Panc1 (cell line): ENCODE measurements around the gene RASSF4.

Experiments used
- CTCF ChIP-seq: fragments of 450-650 bp; IDR thresholded peaks from 2 replicates; pipeline ENCODE4 v1.5.1; 2017; ENCODE audit warnings: mild to moderate bottlenecking
- POLR2AphosphoS5 ChIP-seq: IDR thresholded peaks from 2 replicates; pipeline ENCODE4 v1.6.1; 2012; ENCODE audit warnings: mild to moderate bottlenecking, low read depth, low read length, moderate library complexity
- REST ChIP-seq, 2 experiments: IDR thresholded peaks; 2 replicates each; pipeline ENCODE4 v1.6.1; 2011 to 2012; ENCODE audit warnings: low read depth in 2 of 2, control low read depth in 1 of 2, low read length in 1 of 2, mild to moderate bottlenecking in 1 of 2, moderate library complexity in 1 of 2; ENCODE audit not compliant: insufficient read depth in 1 of 2
- TCF7L2 ChIP-seq: IDR thresholded peaks from 2 replicates; pipeline ENCODE4 v1.6.1; 2011; ENCODE audit warnings: mild to moderate bottlenecking, low read depth, low read length, inconsistent platforms

DNA sequence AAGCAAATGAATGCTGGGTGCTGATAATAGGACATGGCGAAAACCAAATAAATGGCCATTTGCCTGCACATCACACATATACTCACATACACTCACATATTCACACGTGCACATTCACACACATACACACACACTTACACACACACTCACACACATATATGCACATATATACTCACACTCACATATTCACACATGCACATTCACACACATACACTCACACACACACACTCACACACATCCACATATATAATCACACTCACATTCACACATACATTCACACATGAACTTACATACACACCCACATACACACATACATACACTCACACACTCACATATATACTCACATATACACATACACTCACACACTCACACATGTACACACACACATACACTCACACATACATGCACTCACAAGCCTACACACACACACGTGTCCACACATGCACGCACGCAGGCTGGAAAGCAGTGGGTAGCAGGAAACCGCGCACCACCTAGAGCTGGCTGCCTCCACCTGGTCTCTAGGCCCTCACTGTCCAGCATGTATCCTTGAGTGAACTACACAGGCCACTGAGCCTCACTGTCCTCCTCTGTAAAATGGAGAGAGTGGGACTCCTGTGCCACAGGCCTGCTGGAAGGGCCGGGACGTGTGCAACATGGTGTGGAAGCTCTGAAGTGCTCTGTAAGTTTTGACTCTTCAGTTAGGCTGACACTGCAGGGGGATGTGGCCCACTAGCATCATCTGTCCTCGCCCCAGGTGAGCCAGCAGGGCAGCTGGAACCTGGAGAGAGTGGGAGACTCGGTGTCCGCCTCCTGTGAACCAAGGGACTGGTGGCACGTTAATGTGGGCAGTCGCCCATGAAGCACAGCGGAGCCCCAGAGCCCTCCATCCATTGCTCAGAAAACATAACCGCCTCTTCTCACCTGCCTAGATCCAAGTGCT is 33.5 kb upstream of the RASSF4 start:
- TF ChIP-seq CTCF: no peak
- TF ChIP-seq REST (IDR thresholded peaks at IDR 0.05; ENCODE audit: insufficient read depth in 1 of 2, low read depth in 2 of 2, low read length in 1 of 2): no peak
- no peak for TF ChIP-seq POLR2AphosphoS5
- TF ChIP-seq TCF7L2: no peak
